Measurements from ENCODE around the gene EXOC4. TPM values are rescaled to one million over a fixed set of nuclear protein-coding genes. Genes with fewer than 3 reads are reported as not detected.

EXOC4 gene
- total and polyA plus RNA-seq, 2 of the 13 experiments (the other 11 are each of a cell fraction or from before 2014, with no cell fraction given): 22.5 to 39.0 TPM

GRCh38 chr7:133248901-133249300 is 4.0 kb upstream of the EXOC4 start (continued):
- TF ChIP-seq FOXP4 (CRISPR knock-in tag; IDR thresholded peaks at IDR 0.05) (no peak), SOX6 (IDR thresholded peaks at IDR 0.05) (no peak), SOX6 (CRISPR knock-in tag; IDR thresholded peaks at IDR 0.05) (no peak), ZUFSP (CRISPR knock-in tag; IDR thresholded peaks at IDR 0.05; ENCODE audit: borderline replicate concordance) (no peak)

DNA sequence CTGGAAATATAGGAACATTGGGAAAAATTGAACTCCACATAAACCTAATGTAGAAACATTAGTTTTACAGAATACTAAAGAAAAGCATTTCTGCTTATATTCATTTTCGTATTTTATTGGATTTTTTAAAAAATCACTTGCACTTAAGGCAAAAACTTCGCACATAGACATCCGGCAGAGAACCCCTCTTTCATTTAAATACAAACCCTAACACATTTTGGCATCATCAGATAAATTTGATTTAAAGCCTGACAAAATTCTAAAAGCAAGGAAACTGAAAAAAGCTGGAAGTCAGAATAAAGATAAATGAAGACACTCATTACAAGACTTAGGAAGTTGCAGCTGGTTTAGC is 396 bp upstream of the EXOC4 start:
- intact Hi-C loops (cut with micrococcal nuclease; ENCODE audit: unreplicated experiment): no loop called here
- CTCF ChIA-PET (ENCODE audit: low intra/inter-chr PET ratio, low total read pairs): no interaction called here
- WGBS (ENCODE audit: low lambda C conversion rate): 37% methylated on average over 3 of the region's 3 CpGs

More for the DNA sequence above, 396 bp upstream of the EXOC4 start:
- 0 out of 2 replicates have a peak, but pooled peaks have one; percentile 38 for TF ChIP-seq ZNF34 (CRISPR knock-in tag; IDR thresholded peaks at IDR 0.05; ENCODE audit: borderline replicate concordance)
- TF ChIP-seq RFXAP (CRISPR knock-in tag; IDR thresholded peaks at IDR 0.05; ENCODE audit: borderline replicate concordance): no peak
- TF ChIP-seq CTCF (CRISPR knock-in tag; IDR thresholded peaks at IDR 0.05): no peak
- TF ChIP-seq IKZF1 (IDR thresholded peaks at IDR 0.05): no peak
- no peak for TF ChIP-seq ZNF44 (CRISPR knock-in tag; IDR thresholded peaks at IDR 0.05)
- TF ChIP-seq, protein P1, sequence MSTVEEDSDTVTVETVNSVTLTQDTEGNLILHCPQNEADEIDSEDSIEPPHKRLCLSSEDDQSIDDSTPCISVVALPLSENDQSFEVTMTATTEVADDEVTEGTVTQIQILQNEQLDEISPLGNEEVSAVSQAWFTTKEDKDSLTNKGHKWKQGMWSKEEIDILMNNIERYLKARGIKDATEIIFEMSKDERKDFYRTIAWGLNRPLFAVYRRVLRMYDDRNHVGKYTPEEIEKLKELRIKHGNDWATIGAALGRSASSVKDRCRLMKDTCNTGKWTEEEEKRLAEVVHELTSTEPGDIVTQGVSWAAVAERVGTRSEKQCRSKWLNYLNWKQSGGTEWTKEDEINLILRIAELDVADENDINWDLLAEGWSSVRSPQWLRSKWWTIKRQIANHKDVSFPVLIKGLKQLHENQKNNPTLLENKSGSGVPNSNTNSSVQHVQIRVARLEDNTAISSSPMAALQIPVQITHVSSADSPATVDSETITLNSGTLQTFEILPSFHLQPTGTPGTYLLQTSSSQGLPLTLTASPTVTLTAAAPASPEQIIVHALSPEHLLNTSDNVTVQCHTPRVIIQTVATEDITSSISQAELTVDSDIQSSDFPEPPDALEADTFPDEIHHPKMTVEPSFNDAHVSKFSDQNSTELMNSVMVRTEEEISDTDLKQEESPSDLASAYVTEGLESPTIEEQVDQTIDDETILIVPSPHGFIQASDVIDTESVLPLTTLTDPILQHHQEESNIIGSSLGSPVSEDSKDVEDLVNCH (CRISPR knock-in tag; IDR thresholded peaks at IDR 0.05): no peak
- TF ChIP-seq YEATS4 (CRISPR knock-in tag; IDR thresholded peaks at IDR 0.05; ENCODE audit: borderline replicate concordance): peak; percentile 12; the same call in 1 of the 2 replicates
- TF ChIP-seq EED (CRISPR knock-in tag; IDR thresholded peaks at IDR 0.05): no peak
- no peak for TF ChIP-seq ZNF781 (CRISPR knock-in tag; IDR thresholded peaks at IDR 0.05; ENCODE audit: borderline replicate concordance, not compliant biosample characterization)
- TF ChIP-seq AKAP8 (CRISPR knock-in tag; IDR thresholded peaks at IDR 0.05): no peak
- Histone ChIP-seq H3K4me1 (ENCODE audit: insufficient read depth, low read length) (peaks cover 25% of the 10 kb centered on the region), H2AFZ (ENCODE audit: low read length) (peak overlapping the region; percentile 64), H3K4me3 (replicated peaks in 1 of 3; ENCODE audit: insufficient read depth in 1 of 3, low read depth in 2 of 3, low read length in 3 of 3) (peak overlapping the region; percentile 40 to 84 (median 45); a peak in 5 of 6 replicates), H4K20me1 (ENCODE audit: insufficient read depth, low read length) (no peaks in the 10 kb centered on the region), H3K4me2 (ENCODE audit: low read depth, low read length) (peak overlapping the region; percentile 64), H3K27ac (ENCODE audit: extremely low read length, insufficient read depth, low read length) (no peak overlapping the region), H3K36me3 (replicated peaks in 1 of 2; ENCODE audit: control insufficient read depth in 1 of 2, insufficient read depth in 2 of 2, low read length in 2 of 2) (no peaks in the 10 kb centered on the region), H3K27me3 (ENCODE audit: control insufficient read depth in 1 of 2, insufficient read depth in 2 of 2, low read length in 2 of 2) (no peaks in the 10 kb centered on the region; a peak in 1 of 5 replicates), H3K9me3 (ENCODE audit: low read length) (no peaks in the 10 kb centered on the region), H3K9ac (ENCODE audit: insufficient read depth, low read depth, low read length) (peak overlapping the region; percentile 16; the same call in 1 of the 2 replicates), H3K79me2 (ENCODE audit: insufficient read depth, low read length) (peaks cover 15% of the 10 kb centered on the region)
- in situ Hi-C loops (cut with HindIII; ENCODE audit: extremely low pct_ligation_motif_present, low pct_unique_long_range_greater_than_20kb): no loop called here
- no TSS peak for BruUV-seq (replicated peaks)
- no peak for ATAC-seq
- FAIRE-seq: no peak
- DNase-seq (ENCODE audit: low spot score): no peak
- POLR2A ChIA-PET: interaction anchor here (1.4 kb wide), 1 partner anchor 9 kb away, joined by 7 read pairs; no protein-coding TSS in a partner anchor

Measured in HepG2 (cell line).